Coronary artery (tissue), 2 donors: ENCODE data around the gene ZNF483.
"Not testable (repeated sequence)": the region's sequence is repeated elsewhere in the genome, so short reads cannot be mapped to it uniquely, and the experiment has no call there.

Experiments used
- DNase-seq: peaks from one replicate; pipeline ENCODE4 v3.0.0-alpha.2; 2017; ENCODE audit warnings: low spot score
- H3K27ac ChIP-seq, 2 donors: fragments of 200-600 bp; sonication (generic); one replicate each; pipeline ENCODE4 v1.5.1; 2016 to 2019
- H3K4me3 ChIP-seq: fragments of 200-600 bp; sonication (generic); 2 replicates; pipeline ENCODE4 v1.5.1; 2016; ENCODE audit warnings: mild to moderate bottlenecking, moderate library complexity
- TF ChIP-seq, protein P1 (sequence below): fragments of 200-600 bp; sonication (generic); IDR thresholded peaks from one replicate; pipeline ENCODE4 v1.5.1; 2019; ENCODE audit warnings: antibody characterized with exemption

Gene ZNF483

DNA sequence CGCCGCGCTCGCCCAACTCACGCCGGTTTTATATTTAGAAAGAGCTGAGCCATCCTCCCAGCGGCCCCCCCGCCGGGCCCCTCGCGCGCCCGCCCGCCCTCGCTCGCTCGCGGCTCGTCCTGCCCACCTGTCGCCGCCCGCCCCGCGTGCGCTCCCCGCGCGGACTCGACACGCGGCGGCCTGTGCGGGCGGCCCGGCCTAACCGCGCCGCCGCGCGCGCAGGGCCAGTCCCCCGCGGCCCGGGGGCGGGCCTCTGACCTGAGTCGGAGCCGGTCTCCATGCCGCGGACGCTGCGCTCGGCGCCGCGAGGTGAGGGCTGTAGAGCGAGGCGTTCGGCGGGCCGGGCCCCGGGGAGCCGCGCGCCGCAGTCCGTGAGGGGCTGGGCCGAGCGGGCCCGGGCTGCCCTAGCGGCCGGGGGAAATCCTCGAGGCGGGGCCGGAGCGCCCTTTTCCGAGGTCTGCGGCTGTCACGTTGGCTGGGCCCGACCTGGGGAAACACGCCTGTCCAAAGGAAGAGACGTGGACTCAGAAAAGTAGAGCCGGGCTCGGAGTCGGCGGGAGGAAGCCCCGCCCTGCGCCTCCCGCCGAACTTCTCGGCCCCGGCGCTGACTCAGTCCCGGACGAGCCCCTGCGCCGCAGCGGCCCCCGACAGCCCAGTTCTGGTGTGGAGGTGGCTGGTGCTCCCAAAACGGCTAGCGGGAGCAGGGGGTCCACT, 41.0 kb upstream of the ZNF483 start, which contains the start of gene ECPAS:
ECPAS (minus strand) TSS at position 526 of the 714 bp plus-strand sequence. CDS start 11,465 bp downstream, outside the sequence.
- DNase-seq = peak; percentile 86
- peak within 1 kb of the TSS; percentile 95 to 98 for H3K27ac ChIP-seq
- TF ChIP-seq, protein P1, sequence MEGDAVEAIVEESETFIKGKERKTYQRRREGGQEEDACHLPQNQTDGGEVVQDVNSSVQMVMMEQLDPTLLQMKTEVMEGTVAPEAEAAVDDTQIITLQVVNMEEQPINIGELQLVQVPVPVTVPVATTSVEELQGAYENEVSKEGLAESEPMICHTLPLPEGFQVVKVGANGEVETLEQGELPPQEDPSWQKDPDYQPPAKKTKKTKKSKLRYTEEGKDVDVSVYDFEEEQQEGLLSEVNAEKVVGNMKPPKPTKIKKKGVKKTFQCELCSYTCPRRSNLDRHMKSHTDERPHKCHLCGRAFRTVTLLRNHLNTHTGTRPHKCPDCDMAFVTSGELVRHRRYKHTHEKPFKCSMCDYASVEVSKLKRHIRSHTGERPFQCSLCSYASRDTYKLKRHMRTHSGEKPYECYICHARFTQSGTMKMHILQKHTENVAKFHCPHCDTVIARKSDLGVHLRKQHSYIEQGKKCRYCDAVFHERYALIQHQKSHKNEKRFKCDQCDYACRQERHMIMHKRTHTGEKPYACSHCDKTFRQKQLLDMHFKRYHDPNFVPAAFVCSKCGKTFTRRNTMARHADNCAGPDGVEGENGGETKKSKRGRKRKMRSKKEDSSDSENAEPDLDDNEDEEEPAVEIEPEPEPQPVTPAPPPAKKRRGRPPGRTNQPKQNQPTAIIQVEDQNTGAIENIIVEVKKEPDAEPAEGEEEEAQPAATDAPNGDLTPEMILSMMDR = no peak
- H3K4me3 ChIP-seq = peak within 1 kb of the TSS; percentile 82

DNA sequence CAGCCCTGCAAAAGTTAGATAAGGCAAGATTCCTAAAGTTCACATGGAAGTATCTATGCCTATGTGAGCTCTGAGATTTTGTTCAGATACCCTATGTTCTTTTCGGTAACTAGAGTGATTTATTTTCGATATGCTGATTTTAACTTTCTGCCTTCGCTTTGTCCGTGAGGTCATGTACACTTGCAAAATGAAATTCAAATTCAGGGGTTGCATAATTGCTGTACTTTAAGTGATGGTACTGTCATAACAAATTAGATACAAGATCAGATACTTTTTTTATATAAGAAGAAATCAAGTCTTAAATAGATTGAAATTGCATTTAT, 40.4 kb upstream of the ZNF483 start:
- no peak for DNase-seq
- TF ChIP-seq, protein P1 = no peak
- Histone ChIP-seq H3K4me3 (peak overlapping the region; percentile 82), H3K27ac (peak overlapping the region; percentile 95 to 98)

DNA sequence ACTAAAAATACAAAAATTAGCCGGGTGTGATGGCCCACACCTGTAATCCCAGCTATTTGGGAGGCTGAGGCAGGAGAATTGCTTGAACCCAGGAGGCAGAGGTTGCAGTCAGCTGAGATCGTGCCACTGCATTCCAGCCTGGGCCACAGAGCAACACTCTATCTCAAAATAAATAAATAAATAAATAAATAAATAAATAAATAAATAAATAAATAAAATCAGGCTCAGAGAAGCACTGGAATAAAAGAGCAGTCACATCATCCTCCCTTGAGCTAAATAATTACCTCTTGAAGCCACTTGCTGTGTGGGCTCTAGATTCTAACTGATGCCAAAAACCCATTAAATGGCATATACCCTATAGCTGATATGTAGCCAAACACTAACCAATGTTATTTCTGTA, 27.8 kb upstream of the ZNF483 start:
- not testable (repeated sequence) for H3K27ac ChIP-seq, DNase-seq, H3K4me3 ChIP-seq

DNA sequence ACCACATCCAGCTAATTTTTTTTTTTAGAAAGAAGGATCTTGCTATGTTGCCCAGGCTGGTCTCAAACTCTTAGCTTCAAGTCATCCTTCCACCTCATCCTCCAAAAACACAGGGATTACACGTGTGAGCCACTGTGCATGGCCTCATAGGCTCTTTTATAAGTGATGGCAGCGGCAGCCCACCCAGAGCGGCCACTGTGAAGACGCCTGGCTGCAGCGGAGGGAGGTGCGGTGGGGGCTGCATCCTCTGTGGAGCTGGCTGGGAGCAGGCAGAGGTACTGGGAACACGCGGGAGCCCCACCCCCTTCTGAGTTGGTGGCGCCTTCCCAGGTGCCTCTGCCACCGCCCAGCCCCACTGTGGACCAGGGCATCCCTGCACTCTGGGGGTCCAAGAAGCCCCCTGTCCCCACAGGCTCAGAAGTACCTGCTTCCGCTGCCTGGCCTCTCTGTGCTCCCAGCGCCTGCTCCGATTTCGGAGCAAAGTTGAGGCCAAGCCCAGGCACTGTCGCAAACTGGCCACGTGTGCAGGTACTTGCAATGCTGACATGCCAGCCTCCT, 23.9 kb upstream of the ZNF483 start:
- Histone ChIP-seq H3K4me3 (no peak overlapping the region), H3K27ac (no peak overlapping the region)
- TF ChIP-seq, protein P1 = no peak
- DNase-seq = no peak

DNA sequence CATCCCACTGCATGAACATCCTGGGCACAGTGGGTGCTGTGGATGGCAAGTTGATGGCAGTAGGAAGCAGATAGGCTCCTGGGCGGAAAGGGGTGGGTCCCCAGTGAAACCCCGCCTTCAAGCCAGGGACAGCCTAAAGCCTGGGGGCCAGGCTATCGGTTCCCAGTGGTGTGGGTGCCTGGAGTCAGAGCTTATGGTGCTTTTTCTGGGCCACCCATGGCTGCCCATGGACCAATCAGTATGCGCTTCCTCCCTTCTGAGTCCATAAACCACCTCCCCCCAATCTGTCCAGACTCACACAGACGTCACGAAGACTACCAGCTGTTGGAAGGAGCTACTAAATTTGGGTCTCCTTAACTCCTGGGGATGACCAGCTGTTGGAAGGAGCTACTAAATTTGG, 23.3 kb upstream of the ZNF483 start:
- Histone ChIP-seq H3K27ac (no peak overlapping the region), H3K4me3 (no peak overlapping the region)
- TF ChIP-seq, protein P1 = no peak
- DNase-seq = no peak

DNA sequence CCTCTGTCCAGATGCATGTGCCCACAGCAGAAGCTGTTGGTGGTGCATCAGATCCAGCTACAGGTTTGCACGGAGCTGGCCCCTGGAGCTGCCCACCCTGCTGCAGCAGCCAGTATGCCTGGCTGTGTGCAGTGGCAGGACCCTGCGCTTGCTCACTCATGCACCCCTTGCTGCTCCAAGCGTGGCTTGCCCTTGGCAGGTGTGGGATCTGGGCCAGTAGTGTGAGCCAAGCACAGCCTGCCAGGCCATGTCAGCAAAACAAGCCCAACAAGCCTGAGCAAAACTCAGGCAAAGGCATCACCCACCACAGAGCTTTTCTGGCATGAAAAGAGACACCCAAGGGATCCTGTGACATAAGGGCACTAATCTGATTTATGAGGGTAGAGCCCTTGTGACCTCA, 22.5 kb upstream of the ZNF483 start:
- TF ChIP-seq, protein P1 = no peak
- DNase-seq = no peak
- Histone ChIP-seq H3K27ac (no peak overlapping the region), H3K4me3 (no peak overlapping the region)

DNA sequence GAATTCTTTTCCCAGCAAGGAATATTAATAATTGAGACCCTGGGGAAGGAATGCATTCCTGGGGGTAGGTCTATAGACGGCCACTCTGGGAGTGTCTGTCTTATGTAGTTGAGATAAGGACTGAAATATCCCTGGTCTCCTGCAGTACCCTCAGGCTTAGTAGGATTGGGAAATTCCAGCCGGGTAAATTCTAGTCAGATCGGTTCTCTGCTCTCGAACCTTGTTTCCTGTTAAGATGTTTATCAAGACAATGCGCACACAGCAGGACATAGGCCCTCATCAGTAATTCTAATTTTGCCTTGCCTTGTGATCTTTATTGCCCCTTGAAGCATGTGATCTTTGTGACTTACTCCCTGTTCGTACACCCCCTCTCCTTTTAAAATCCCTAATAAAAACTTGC, 13.4 kb upstream of the ZNF483 start:
- not testable (repeated sequence) for DNase-seq, H3K27ac ChIP-seq, H3K4me3 ChIP-seq

DNA sequence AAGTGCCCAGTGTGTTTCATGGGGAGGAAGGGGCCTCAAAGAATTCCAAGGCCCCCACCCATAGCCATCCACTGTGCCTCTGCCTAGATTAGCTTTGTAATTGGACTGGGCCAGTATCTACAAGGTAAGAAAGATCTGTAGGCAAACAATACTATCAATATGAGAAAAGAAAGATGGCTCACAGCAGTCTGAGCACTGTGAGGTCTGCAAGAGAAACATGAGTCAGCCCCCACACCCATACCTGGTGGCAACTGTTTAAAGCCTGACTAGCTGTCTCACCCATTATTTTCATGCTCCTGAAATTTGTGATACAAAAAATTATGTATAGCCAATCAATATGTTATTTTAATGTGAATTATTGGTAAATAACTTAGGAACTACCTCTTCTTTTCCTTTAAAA, 10.0 kb upstream of the ZNF483 start:
- DNase-seq = no peak
- H3K4me3 ChIP-seq = no peak overlapping the region
- TF ChIP-seq, protein P1 = no peak
- no peak overlapping the region for H3K27ac ChIP-seq
